ENCODE results near the gene RTF2. TPM values are rescaled to one million over a fixed set of nuclear protein-coding genes. Genes with fewer than 3 reads are reported as not detected.
"Not testable (repeated sequence)": the region's sequence is repeated elsewhere in the genome, so short reads cannot be mapped to it uniquely, and the experiment has no call there.

RTF2 gene
- total RNA-seq, 1 donor from 2014 or later = 79.9 TPM

DNA sequence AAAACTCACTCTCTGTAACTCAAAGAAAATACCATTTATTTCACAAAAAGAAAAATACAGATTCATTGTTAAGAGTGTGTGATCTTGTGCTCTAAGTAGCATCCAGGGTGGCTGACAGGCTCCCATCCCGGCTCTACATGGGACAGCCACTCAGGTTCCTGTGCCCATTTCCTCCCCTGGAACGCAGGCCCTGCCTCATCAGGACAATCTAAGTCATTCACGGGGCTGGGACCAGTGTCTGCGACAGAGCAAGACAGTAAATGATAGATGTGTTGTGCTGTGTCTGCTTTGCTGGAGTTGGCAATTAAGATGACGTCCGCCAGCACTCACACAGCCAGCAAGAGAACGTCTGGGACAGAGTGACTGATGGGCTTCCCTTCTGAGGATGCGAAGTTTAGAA lies 49.2 kb downstream of the RTF2 start:
- Mint-ChIP-seq H3K9me3 (ENCODE audit: unreplicated experiment) (peaks cover 12% of the 10 kb centered on the region), H3K4me1 (ENCODE audit: unreplicated experiment) (no peaks in the 10 kb centered on the region)

DNA sequence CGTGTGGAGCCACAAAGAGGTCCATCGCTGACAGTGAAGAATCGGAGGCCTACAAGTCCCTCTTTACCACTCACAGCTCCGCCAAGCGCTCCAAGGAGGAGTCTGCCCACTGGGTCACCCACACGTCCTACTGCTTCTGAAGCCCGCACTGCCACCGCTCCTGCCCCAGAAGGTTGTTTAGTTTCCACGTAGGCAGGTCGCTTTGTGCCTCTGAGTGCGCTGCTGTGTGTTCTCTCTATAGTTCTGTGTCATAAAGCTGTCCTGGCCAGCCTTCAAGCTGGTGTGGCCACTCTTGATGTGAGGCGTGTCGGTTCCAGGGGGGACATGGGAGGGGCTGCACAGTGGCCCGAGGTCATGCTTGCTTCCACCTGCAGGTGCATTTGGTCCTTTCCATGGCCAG lies 49.7 kb downstream of the RTF2 start:
- Mint-ChIP-seq H3K4me1 (ENCODE audit: unreplicated experiment) (no peaks in the 10 kb centered on the region), H3K4me3 (ENCODE audit: unreplicated experiment) (peak overlapping the region; percentile 67), H3K27ac (ENCODE audit: unreplicated experiment) (no peak overlapping the region), H3K27me3 (ENCODE audit: unreplicated experiment) (no peaks in the 10 kb centered on the region), H3K9me3 (ENCODE audit: unreplicated experiment) (peaks cover 12% of the 10 kb centered on the region), H3K36me3 (ENCODE audit: low read depth, unreplicated experiment) (peaks cover 45% of the 10 kb centered on the region)
- TF ChIP-seq, protein P1, sequence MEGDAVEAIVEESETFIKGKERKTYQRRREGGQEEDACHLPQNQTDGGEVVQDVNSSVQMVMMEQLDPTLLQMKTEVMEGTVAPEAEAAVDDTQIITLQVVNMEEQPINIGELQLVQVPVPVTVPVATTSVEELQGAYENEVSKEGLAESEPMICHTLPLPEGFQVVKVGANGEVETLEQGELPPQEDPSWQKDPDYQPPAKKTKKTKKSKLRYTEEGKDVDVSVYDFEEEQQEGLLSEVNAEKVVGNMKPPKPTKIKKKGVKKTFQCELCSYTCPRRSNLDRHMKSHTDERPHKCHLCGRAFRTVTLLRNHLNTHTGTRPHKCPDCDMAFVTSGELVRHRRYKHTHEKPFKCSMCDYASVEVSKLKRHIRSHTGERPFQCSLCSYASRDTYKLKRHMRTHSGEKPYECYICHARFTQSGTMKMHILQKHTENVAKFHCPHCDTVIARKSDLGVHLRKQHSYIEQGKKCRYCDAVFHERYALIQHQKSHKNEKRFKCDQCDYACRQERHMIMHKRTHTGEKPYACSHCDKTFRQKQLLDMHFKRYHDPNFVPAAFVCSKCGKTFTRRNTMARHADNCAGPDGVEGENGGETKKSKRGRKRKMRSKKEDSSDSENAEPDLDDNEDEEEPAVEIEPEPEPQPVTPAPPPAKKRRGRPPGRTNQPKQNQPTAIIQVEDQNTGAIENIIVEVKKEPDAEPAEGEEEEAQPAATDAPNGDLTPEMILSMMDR (IDR thresholded peaks at IDR 0.05; ENCODE audit: unreplicated experiment) = no peak
- no peak for DNase-seq (ENCODE audit: low spot score)

More for the DNA sequence above, 49.2 kb downstream of the RTF2 start:
- no peaks in the 10 kb centered on the region for H3K27me3 Mint-ChIP-seq (ENCODE audit: unreplicated experiment)
- DNase-seq (ENCODE audit: low spot score) = no peak
- peaks cover 50% of the 10 kb centered on the region for H3K36me3 Mint-ChIP-seq (ENCODE audit: low read depth, unreplicated experiment)
- TF ChIP-seq, protein P1 (IDR thresholded peaks at IDR 0.05; ENCODE audit: unreplicated experiment) = no peak
- H3K27ac Mint-ChIP-seq (ENCODE audit: unreplicated experiment) = no peak overlapping the region
- H3K4me3 Mint-ChIP-seq (ENCODE audit: unreplicated experiment) = no peak overlapping the region

DNA sequence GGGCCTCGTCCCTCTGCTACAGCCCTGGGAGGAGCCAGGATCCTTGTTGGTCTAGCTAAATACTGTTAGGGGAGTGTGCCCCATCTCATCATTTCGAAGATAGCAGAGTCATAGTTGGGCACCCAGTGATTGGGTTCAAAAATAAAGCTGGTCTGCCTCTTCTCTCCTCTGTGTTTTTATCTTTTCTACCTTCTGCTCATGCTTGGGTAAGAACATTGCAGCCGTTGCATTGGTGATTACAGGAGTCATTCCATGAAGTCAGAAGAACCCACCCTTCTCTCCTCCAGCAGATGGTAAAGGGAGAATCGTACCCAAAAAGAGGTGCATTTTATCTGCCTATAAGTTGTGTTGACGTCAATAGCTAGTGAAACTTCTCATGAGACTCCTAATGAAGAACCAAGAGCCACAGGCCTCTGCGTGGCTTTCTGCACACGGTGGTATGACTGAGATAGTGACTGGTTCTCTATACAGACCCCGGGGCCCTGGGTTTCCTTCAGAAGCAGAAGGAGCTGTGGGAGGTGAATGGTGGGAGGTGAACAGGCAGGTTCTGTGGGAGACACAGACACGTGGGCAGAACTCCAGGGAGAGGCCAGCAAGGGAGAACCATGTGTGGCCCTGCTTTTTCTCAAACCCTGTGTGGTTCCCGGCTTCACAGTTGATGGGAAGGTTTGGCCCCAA lies 50.4 kb downstream of the RTF2 start:
- peak overlapping the region; percentile 37 for H3K4me3 Mint-ChIP-seq (ENCODE audit: unreplicated experiment)
- peaks cover 44% of the 10 kb centered on the region for H3K36me3 Mint-ChIP-seq (ENCODE audit: low read depth, unreplicated experiment)
- H3K4me1 Mint-ChIP-seq (ENCODE audit: unreplicated experiment) = no peaks in the 10 kb centered on the region

DNA sequence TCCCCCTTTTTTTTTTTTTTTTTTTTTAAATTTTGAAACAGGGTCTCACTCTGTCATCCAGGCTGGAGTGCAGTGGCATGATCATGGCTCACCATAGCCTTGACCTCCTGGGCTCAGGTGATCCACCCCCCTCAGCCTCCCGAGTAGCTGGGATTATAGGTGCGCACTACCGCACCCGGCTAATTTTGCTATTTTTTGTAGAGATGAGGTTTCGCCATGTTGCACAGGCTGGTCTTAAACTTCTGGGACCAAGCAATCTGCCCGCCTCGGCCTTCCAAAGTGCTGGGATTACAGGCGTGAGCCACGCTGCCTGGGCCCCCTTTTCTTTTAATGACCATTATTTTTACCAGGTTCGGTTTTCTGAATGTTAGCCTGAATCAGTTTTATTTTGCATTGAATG lies 51.1 kb downstream of the RTF2 start:
- no peaks in the 10 kb centered on the region for H3K27me3 Mint-ChIP-seq (ENCODE audit: unreplicated experiment)
- H3K36me3 Mint-ChIP-seq (ENCODE audit: low read depth, unreplicated experiment) = peaks cover 44% of the 10 kb centered on the region
- H3K9me3 Mint-ChIP-seq (ENCODE audit: unreplicated experiment) = peaks cover 12% of the 10 kb centered on the region
- TF ChIP-seq, protein P1 (IDR thresholded peaks at IDR 0.05; ENCODE audit: unreplicated experiment) = no peak
- H3K27ac Mint-ChIP-seq (ENCODE audit: unreplicated experiment) = no peak overlapping the region
- H3K4me3 Mint-ChIP-seq (ENCODE audit: unreplicated experiment) = no peak overlapping the region
- no peaks in the 10 kb centered on the region for H3K4me1 Mint-ChIP-seq (ENCODE audit: unreplicated experiment)
- no peak for DNase-seq (ENCODE audit: low spot score)

More for the DNA sequence above, 50.4 kb downstream of the RTF2 start:
- Mint-ChIP-seq H3K9me3 (ENCODE audit: unreplicated experiment) (peaks cover 12% of the 10 kb centered on the region), H3K27ac (ENCODE audit: unreplicated experiment) (no peak overlapping the region), H3K27me3 (ENCODE audit: unreplicated experiment) (no peaks in the 10 kb centered on the region)
- DNase-seq (ENCODE audit: low spot score) = no peak
- TF ChIP-seq, protein P1 (IDR thresholded peaks at IDR 0.05; ENCODE audit: unreplicated experiment) = no peak

DNA sequence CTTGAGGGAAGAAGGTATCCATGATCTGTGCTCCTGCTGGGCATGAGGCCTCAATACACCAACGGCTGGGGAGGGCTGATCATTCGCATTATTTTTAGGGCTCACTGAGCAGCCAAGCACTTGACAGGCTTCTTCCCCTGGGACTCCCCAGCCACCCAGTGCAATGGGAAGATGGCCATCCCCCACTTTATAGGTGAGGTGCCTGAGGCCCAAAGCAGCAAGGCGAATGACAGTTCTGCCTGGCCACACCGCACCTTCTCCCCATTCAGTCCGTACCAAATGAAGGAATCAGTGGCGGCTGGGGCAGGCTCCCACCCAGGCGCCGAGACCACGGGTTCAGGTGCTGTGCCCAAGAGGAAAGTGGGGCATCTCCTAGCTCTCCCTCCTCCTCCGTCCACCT lies 51.8 kb downstream of the RTF2 start:
- TF ChIP-seq, protein P1 (IDR thresholded peaks at IDR 0.05; ENCODE audit: unreplicated experiment) = no peak
- Mint-ChIP-seq H3K27ac (ENCODE audit: unreplicated experiment) (no peak overlapping the region), H3K27me3 (ENCODE audit: unreplicated experiment) (no peaks in the 10 kb centered on the region), H3K4me1 (ENCODE audit: unreplicated experiment) (no peaks in the 10 kb centered on the region), H3K9me3 (ENCODE audit: unreplicated experiment) (peaks cover 12% of the 10 kb centered on the region), H3K36me3 (ENCODE audit: low read depth, unreplicated experiment) (peaks cover 44% of the 10 kb centered on the region), H3K4me3 (ENCODE audit: unreplicated experiment) (peak overlapping the region; percentile 67)
- no peak for DNase-seq (ENCODE audit: low spot score)

DNA sequence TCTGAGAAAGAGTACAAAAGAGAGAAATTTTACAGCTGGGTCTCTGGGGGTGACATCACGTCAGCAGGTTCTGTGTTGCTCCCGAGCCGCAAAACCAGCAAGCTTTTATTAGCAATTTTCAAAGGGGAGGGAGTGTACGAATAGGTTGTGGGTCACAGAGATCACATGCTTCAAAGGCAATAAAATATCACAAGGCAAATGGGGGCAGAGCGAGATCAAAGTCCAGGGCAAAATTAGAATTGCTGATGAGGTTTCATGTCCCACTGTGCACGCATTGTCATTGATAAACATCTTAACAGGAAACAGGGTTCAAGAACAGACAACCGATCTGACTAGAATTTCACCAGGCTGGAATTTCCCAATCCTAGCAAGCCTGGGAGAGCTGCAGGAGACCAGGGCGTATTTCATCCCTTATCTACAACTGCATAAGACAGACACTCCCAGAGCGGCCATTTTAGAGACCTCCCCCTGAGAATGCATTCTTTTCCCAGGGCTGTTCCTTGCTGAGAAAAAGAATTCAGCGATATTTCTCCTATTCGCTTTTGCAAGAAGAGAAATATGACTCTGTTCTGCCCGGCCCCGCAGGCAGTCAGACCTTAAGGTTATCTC lies 52.4 kb downstream of the RTF2 start:
- H3K4me3 Mint-ChIP-seq (ENCODE audit: unreplicated experiment) = peak overlapping the region; percentile 67
- peaks cover 44% of the 10 kb centered on the region for H3K36me3 Mint-ChIP-seq (ENCODE audit: low read depth, unreplicated experiment)
- H3K27me3 Mint-ChIP-seq (ENCODE audit: unreplicated experiment); H3K4me1 Mint-ChIP-seq (ENCODE audit: unreplicated experiment); DNase-seq (ENCODE audit: low spot score); H3K27ac Mint-ChIP-seq (ENCODE audit: unreplicated experiment): not testable (repeated sequence)
- H3K9me3 Mint-ChIP-seq (ENCODE audit: unreplicated experiment) = peaks cover 12% of the 10 kb centered on the region

Measured in endothelial cell (in vitro differentiated cells).